Calu3 (cell line): ENCODE data around the gene PRMT5. TPM values are rescaled to one million over a fixed set of nuclear protein-coding genes. Genes with fewer than 3 reads are reported as not detected.

Source experiments
- BruUV-seq: library from RNA; stranded (reverse); fragments of 400-500 nt; replicated peaks from 2 replicates; lab custom pipeline; 2021; lab: Mats Ljungman, UMichigan
- CTCF ChIA-PET: fragments of 300-600 bp; sonication (Branson Sonifier 250); formaldehyde crosslinking; loops from one replicate; lab custom pipeline; 2022; ENCODE audit warnings: antibody characterized with exemption; lab: Charles Lee
- DNase-seq: peaks from one replicate; pipeline ENCODE4 v3.0.0; 2022
- H3K27ac Mint-ChIP-seq: one replicate; pipeline ENCODE4 v1.8.0; 2022; ENCODE audit warnings: mixed read lengths; ENCODE audit not compliant: unreplicated experiment
- H3K27me3 Mint-ChIP-seq: one replicate; pipeline ENCODE4 v1.8.0; 2022; ENCODE audit warnings: mixed read lengths; ENCODE audit not compliant: unreplicated experiment
- H3K36me3 Mint-ChIP-seq: one replicate; pipeline ENCODE4 v1.8.0; 2022; ENCODE audit warnings: mild to moderate bottlenecking, moderate library complexity, mixed read lengths; ENCODE audit not compliant: insufficient read depth, unreplicated experiment
- H3K4me1 Mint-ChIP-seq: one replicate; pipeline ENCODE4 v1.8.0; 2022; ENCODE audit warnings: mild to moderate bottlenecking, low read depth, mixed read lengths; ENCODE audit not compliant: unreplicated experiment
- H3K4me3 Mint-ChIP-seq: one replicate; pipeline ENCODE4 v1.8.0; 2022; ENCODE audit warnings: mild to moderate bottlenecking, low read depth, moderate library complexity, mixed read lengths; ENCODE audit not compliant: unreplicated experiment
- H3K9me3 Mint-ChIP-seq: one replicate; pipeline ENCODE4 v1.8.0; 2022; ENCODE audit warnings: low read depth, mixed read lengths; ENCODE audit not compliant: unreplicated experiment
- intact Hi-C: fragments of 100-400 bp; cut with micrococcal nuclease; formaldehyde crosslinking; loops from one replicate; pipeline ENCODE4 v1.10.0; 2022; ENCODE audit not compliant: unreplicated experiment
- total RNA-seq: library from RNA; stranded (reverse); gene quantifications from 2 replicates; pipeline ENCODE4 v1.2.3, GENCODE V29; 2022
- TF ChIP-seq, protein P1 (sequence below): fragments of 200-600 bp; IDR thresholded peaks from one replicate; pipeline ENCODE4 v1.8.0; 2022; ENCODE audit warnings: antibody characterized with exemption; ENCODE audit not compliant: unreplicated experiment

Gene PRMT5
- total RNA-seq, 1 experiment from 2014 or later = 101 TPM

DNA sequence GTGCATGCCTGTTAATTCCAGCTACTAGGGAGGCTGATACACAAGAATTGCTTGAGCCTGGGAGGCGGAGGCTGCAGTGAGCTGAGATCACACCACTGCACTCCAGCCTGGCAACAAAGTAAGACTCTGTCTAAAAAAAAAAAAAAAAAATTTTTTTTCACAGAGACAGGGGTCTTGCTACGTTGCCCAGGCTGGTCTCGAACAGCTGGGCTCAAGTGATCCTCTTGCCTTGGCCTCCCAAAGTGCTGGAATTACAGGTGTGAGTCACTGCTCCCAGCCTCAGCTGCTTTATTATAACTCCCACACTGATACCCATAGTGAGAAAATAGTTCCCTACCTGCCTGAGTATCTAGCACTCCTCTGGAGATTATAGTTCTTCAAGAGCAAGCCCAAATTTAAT, 16.5 kb upstream of the PRMT5 start:
- CTCF ChIA-PET = no interaction called here
- Mint-ChIP-seq H3K27me3 (no peaks in the 10 kb centered on the region), H3K4me3 (no peak overlapping the region), H3K9me3 (no peaks in the 10 kb centered on the region), H3K36me3 (peaks cover 5% of the 10 kb centered on the region), H3K27ac (no peak overlapping the region), H3K4me1 (no peaks in the 10 kb centered on the region)
- no TSS peak for BruUV-seq
- intact Hi-C loops = no loop called here
- TF ChIP-seq, protein P1, sequence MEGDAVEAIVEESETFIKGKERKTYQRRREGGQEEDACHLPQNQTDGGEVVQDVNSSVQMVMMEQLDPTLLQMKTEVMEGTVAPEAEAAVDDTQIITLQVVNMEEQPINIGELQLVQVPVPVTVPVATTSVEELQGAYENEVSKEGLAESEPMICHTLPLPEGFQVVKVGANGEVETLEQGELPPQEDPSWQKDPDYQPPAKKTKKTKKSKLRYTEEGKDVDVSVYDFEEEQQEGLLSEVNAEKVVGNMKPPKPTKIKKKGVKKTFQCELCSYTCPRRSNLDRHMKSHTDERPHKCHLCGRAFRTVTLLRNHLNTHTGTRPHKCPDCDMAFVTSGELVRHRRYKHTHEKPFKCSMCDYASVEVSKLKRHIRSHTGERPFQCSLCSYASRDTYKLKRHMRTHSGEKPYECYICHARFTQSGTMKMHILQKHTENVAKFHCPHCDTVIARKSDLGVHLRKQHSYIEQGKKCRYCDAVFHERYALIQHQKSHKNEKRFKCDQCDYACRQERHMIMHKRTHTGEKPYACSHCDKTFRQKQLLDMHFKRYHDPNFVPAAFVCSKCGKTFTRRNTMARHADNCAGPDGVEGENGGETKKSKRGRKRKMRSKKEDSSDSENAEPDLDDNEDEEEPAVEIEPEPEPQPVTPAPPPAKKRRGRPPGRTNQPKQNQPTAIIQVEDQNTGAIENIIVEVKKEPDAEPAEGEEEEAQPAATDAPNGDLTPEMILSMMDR = no peak
- no peak for DNase-seq

DNA sequence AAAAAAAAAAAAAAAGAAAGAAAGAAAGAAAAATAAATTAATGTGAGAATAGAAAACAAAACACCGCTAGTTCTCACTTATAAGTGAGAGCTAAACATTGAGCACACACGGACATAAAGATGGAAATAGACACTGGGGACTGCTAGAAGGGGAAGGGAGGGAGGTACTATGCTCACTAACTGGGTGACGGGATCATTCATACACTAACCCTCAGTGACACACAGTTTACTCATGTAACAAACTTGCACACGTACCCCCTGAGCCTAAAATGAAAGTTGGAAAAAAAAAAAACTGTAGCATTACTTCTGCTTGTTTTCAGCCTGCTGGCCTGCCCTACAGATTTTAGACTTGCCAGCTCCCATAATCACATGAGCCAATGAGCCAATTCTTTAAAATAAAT, 10.5 kb upstream of the PRMT5 start:
- no peak overlapping the region for H3K27ac Mint-ChIP-seq
- no peak for DNase-seq
- H3K27me3 Mint-ChIP-seq = no peaks in the 10 kb centered on the region
- no peaks in the 10 kb centered on the region for H3K36me3 Mint-ChIP-seq
- intact Hi-C loops = no loop called here
- no peak overlapping the region for H3K4me3 Mint-ChIP-seq
- TF ChIP-seq, protein P1 = no peak
- no peaks in the 10 kb centered on the region for H3K4me1 Mint-ChIP-seq
- CTCF ChIA-PET = interaction anchor here (0.7 kb wide), 2 partner anchors 24 to 129 kb away, joined by 3 to 4 read pairs; no protein-coding TSS in a partner anchor
- BruUV-seq = no TSS peak
- H3K9me3 Mint-ChIP-seq = no peaks in the 10 kb centered on the region

DNA sequence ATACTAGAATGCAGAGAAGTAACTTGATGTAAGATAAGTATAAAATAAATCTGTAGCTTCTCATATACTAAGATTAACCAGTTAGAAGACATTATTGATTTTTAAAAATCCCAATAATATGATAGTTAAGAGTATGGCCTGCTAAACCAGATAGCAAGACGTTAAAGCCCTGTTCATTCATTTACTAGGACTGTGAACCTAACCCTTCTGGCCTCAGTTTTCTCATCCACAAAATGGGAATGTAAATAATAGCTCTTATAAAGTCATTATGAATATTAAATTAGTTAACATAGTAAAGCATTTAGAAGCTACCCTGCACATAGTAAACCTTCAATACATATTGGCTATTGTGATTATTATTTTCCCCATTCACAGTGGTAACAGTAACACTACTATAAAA, 6.0 kb upstream of the PRMT5 start:
- CTCF ChIA-PET = no interaction called here
- no peak for DNase-seq
- Mint-ChIP-seq H3K27me3 (no peaks in the 10 kb centered on the region), H3K36me3 (no peaks in the 10 kb centered on the region), H3K9me3 (no peaks in the 10 kb centered on the region), H3K4me1 (no peaks in the 10 kb centered on the region), H3K4me3 (no peak overlapping the region), H3K27ac (no peak overlapping the region)
- no TSS peak for BruUV-seq
- TF ChIP-seq, protein P1 = no peak
- intact Hi-C loops = no loop called here

DNA sequence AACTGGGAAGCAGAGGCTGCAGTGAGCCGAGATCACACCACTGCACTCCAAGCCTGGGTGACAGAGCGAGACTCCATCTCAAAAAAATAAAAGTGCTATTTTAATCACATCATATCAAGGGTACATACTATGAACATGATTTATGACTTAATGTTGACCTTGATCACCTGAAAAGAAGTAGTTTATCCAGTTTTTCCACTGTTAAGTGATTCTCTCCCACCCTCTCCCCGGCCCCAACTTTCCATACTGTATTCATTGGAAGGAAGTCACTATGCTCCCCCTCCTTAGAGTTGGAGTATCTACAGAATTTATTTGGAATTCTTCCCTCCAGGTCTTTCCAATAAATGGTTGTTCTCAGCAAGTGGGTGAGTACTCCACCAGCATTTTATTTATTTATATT, 3.0 kb upstream of the PRMT5 start:
- H3K4me3 Mint-ChIP-seq = no peak overlapping the region
- no peaks in the 10 kb centered on the region for H3K4me1 Mint-ChIP-seq
- TF ChIP-seq, protein P1 = no peak
- H3K9me3 Mint-ChIP-seq = no peaks in the 10 kb centered on the region
- no TSS peak for BruUV-seq
- no peaks in the 10 kb centered on the region for H3K27me3 Mint-ChIP-seq
- no peaks in the 10 kb centered on the region for H3K36me3 Mint-ChIP-seq
- no peak overlapping the region for H3K27ac Mint-ChIP-seq
- DNase-seq = no peak
- intact Hi-C loops = no loop called here
- CTCF ChIA-PET = no interaction called here
